NOMO-1 (cell line): ENCODE measurements around the gene RFPL2.
"Not testable (repeated sequence)": the region's sequence is repeated elsewhere in the genome, so short reads cannot be mapped to it uniquely, and the experiment has no call there.

Experiments used
- DNase-seq, 2 experiments: peaks; one replicate each; lab custom pipeline; 2025; ENCODE audit not compliant: unreplicated experiment in 2 of 2; lab: John Stamatoyannopoulos, UW

Gene RFPL2

DNA sequence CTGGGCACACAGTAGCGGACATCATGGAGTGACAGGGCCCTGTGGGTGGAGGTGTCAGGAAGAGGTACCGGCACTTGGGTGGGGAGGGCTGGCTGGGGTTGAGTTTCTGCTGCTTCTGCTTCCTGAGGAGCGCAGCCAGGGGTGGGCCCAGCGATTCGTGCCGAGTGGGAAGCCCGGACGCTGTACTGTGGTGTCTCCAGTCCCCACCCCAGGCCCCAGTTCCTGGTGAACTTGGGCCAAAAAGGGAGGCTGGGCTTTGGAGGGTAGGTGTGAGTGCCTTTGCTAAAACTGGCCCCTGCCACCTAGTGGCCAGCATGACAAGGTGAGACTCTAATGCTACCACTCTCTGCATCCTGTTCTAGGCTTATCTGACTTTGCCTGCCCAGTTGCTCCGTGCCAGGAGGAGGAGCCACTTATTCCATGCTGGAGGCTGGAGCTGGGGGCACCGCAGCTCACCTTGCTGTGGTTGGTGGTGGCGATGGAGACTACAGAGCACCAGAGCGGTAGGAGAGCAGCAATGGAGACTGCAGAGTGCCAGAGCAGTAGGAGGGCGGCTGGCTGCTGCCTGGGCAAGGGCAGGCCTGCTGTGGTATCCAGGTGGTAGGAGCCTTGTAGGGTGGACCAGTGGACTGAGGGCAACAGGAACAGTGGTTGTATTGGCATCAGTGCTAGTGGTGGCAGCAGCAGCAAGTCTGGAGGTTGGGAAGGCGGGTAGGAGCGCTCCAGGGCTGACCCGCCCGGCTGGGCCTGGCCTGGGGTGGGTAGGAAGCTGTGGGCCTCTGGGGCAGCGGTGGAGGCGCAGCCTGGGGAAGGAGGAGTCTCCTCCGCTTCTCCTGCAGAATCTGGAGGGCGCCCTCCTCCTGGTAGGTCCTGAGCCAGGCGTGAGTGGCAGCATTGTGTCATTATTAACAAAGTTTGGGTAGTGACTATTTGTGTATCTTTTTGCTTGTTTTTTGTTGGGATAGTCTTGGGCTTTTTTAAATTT, 2.2 kb upstream of the RFPL2 start:
- DNase-seq, result peak; percentile 37 to 62

DNA sequence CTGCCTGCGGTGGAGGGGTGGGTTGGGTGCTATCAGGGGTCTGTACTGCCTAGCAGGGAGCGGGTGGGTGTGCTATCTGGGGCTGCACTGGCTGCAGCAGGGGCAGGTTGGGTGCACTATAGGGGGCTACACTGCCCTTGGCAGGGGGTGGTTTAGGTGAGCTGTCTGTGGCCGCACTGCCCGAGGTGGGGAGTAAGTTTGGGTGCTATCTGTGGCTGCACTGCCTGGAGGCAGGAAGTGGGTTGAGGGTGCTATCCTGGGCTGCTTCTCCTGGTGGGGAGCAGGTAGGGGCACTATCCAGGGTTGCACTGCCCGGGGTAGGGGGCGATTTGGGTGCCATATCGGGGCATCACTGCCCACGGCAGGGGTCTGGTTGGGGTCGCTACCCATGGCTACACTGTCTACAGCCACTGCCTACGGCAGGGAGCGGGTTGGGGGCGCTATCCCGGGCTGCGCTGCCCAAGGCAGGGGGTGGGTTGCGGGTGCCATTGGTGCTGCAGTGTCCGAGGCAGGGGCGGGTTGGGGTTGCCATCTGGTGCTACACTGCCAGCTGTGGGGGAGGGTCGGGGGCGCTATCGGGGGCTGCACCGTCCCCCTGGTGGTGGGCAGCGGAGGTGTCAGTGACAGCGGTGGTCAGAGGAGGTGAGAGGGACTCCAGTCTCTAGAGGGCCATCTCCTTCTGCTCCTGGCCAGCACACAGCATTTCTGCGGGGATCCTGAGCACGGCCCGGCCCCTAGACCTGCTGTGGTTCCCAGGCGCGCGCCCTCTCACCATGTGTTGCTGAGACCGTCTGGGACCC, 1.3 kb upstream of the RFPL2 start:
- DNase-seq, result no peak

DNA sequence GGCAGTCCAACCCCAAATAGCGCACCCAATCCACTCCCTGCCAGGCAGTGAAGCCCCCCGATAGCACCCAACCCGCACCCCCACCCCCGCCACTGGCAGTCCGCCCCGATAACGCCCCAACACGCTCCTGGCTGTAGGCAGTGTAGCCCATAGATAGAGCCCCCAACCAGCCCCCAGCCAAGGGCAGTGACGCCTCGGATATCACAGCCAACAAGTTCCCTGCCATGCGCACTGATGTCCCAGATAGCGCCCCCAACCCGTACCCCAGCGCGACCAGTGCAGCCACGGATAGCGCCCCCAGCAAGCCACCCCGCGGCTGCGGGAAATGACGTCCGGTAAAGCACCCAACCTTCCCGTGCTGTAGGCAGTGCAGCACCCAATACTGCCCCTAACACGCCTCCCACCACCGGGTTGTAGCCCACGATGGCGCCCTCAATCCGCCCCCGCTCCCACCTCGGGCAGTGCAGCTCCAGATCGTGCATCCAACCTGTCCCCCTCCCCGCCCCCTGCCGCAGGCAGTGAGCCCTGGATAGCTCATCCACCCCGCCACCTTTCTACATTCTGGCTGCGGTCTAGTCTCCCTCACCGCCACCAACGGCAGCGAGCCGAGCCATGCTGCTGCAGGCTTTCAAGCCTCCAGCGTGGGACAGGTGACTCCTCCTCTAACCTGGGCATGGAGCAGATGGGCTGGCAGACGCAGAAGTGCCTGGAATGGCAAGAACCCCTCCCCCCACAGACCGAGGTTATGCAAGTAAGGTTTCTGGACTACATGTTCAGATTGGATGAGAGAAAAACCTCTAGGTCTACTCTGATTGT, 625 bp downstream of the RFPL2 start:
- no peak for DNase-seq

DNA sequence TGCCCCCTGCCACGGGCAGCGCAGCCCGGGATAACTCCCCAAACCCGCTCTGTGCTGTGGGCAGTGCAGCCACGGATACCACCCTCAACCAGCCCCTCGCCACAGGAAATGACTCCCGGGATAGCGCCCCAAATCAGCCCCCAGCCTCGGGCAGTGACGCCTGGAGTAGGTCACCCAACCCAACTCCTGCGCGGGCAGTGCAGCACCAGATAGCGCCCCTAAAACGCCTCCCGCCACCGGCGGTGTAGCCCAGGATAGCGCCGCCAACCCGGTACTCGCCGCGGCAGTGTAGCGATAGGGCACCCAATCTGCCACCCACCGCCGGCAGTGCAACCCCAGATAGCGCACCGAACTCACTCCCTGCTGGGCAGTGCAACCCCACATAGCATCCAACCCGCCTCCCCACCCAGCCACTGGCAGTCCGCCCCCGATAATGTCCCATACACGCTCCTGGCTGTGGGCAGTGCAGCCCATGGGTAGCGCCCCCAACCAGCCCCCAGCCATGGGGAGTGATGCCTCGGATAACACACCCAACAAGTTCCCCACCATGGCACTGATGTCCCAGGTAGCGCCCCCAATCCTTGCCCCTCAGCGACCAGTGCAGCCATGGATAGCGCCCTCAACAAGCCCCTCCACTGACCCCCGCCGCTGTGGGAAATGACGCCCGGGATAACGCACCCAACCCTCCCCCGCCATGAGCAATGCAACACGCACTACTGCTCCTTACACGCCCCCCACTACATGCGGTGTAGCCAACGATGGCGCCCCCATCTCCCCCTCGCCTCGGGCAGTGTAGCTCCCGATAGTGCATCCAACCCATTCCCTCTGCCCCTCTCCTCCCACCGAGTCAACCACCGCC, 1.5 kb downstream of the RFPL2 start:
- DNase-seq, result no peak

DNA sequence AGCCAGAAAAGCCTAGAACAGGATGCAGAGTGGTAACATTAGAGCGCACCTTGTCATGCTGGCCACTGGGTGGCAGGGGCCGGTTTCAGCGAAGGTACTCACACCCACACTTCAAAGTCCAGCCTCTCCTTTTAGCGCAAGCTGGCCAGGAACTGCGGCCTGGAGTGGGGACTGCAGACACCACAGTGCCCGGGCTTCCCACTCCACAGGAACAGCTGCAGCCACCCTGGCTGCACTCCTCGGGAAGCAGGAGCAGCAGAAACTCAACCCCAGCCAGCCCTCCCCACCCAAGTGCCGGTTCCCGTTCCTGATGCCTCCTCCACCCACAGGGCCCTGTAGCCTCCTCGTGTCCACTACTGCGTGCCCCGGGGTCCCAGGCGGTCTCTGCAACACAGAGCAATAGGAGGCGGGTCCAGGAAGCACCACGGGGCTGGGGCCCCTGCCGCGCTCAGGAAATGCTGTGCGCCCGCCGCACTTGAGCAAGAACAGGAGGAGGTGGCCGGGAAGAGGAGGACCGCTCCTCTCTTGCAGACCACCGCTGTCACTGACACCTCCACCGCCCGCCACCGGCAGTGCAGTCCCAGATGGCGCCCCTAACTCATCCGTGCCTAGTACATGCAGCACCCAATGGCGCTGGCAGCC, 2.2 kb downstream of the RFPL2 start:
- peak; percentile 58 to 74 for DNase-seq

DNA sequence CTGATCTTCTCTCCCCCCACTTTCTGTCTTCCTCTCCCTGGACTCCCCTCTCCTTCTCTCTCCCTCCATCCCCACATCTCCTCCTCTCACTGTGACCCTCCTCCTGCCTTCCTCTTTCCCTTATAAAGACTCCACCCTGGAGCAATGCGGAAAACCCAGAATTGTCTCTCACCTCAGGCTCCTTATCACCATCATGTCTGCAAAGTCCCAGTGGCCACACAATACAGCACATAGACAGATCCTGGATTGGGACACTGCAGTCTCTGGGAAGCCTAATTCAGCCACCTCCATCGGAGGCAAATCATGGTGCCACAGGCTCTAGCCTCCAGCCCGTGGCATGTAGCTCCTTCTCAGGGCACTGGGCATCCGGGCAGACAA, 2.7 kb downstream of the RFPL2 start:
- DNase-seq, result no peak

DNA sequence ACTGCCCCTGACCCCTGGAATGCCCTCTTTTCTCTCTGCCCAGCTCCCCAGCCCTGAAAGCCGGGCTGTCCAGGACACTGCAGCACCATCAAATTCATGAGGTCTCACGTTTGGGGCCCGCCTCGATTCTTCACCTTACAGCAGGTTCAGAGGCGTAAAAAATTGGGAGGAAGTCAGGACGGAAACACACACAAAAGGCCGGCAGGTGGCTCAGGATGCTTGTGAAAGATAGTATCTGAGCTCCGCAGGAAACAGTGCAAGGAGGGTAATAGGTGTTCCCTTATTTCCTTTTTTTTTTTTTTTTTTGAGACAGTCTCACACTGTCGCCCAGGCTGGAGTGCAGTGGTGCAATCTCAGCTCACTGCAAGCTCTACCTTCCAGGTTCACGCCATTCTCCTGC, 4.1 kb downstream of the RFPL2 start:
- DNase-seq, result peak; percentile 4 to 8

DNA sequence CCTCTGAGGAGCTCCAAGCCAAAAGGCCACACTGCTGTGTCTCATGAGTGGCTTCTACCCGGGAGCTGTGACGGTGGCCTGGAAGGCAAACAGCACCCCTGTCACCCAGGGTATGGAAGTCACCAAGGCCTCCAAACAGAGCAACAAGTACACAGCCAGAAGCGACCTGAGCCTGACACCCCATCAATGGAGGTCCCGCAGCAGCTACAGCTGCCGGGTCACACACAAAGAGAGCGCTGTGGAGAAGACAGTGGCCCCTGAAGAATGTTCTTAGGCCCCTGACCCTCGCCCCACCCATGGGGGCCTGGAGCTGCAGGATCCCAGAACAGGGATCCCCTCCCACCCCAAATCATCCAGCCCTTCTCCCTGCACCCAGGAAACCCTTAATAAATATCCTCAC, 4.9 kb downstream of the RFPL2 start:
- no peak for DNase-seq

DNA sequence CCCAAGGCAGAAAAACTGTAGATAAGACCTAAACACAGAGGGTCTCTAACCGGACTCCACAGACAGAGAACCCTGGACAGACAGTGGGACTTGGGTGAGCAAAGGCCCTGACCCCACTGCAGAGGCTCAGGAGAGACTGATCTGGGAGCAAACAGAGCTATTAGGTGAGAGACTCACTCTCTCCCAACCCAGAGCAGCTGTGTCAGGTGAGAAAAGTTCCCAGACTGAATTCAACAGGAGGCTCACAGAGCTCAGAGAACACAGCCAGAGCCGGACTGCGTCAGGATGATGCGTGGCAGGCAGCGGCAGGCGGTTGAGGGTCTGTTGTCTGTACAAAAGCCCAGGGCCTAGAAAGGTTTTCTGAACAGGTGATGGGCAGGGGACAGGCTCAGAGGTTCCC, 5.5 kb downstream of the RFPL2 start:
- DNase-seq, result no peak

DNA sequence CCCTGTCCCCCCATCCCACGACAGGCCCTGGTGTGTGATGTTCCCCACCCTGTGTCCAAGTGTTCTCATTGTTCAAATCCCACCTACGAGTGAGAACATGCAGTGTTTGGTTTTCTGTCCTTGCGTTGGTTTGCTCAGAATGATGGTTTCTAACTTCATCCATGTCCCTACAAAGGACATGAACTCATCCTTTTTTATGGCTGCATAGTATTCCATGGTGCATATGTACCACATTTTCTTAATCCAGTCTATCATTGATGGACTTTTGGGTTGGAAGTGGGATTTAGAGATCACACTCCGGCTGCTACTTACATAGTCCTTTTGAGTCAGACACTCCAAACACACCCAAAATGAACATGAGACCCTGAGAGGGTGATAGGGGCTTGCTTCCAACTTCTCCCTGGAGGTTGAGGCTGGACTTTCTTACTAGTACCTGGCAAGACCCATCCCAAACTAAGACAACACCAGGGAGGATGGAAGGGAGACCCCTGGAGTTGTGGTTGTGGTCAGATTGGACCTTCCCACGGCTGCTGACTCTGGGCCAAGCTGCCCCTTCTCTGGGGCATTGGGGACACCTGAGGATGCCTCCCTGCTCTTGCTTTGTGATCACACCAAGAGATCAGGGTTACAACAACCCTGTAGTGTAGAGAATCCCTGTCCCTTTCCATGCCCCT, 7.2 kb downstream of the RFPL2 start:
- not testable (repeated sequence) for DNase-seq

DNA sequence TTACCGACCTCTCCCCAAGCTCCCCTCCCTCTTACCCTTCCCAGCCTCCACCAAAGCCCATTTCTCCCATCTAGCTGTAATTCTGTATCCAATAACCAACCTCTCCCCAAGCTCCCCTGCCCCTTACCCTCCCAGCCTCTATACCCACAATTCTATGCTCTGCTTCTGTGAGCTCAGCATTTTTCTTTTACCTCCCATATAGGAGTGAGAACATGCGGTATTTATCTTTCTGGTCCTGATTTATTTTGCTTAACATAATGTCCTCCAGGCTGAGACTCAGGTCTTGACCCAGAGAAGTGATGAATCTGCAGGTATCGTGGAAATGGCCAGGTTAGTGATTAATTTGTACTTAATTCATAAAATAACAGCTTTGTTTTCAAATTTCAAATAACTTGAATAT, 9.0 kb downstream of the RFPL2 start:
- not testable (repeated sequence) for DNase-seq

DNA sequence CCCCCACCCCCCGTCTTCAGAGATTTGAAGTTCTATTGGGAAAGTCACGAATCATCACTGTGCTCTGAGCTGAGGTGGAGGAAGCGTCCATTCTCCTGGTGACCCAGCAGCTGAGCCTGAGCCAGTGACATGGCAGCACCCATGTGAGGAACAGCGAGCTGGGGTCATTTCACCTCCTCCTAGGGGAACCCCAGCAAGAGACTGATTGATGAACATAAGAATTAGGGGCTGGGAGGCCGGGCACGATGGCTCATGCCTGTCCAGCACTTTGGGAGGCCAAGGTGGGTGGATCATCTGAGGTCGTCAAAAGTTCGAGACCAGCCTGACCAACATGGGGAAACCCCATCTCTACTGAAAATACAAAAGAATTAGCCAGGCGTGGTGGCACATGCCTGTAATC, 11.5 kb downstream of the RFPL2 start:
- not testable (repeated sequence) for DNase-seq

DNA sequence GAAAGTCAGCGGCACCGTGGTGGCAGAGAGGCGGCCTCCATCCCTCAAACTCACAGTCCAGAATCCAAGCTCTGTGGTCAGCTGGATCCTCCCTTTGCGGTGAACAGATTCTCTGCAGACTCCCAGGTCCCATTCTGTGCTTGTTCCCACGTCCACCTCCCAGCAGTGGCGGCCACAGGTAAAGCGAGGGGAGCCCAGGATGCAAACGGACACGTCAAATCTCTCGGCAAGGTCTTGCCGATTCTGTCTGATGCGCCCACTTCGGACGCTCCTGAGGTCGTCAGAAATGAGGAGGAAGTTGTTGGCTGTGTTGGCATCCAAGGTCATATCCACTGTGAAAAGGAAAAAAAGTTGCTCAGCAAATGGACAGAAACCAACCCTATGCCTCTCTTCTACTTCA, 13.9 kb downstream of the RFPL2 start:
- DNase-seq, result not testable (repeated sequence)

DNA sequence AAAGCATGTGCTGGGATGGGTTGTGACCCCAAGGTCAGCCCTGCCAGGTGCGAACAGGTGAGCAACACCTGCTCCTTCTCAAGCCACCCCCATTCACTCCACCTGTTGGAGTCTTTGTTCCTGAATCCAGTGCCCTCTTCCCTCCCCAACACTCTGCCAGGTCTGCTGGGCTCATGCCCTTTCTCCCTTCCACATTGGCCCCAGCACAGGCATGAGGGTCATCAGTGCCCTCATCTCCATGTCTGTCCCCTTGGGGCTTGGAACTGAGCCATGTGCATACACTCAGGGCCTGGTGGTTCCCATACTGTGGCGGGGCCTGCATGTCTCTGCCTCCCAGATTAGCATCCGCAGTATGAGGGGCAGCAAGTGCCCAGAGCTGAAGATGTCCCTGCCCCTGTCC, 19.1 kb downstream of the RFPL2 start:
- DNase-seq, result no peak

DNA sequence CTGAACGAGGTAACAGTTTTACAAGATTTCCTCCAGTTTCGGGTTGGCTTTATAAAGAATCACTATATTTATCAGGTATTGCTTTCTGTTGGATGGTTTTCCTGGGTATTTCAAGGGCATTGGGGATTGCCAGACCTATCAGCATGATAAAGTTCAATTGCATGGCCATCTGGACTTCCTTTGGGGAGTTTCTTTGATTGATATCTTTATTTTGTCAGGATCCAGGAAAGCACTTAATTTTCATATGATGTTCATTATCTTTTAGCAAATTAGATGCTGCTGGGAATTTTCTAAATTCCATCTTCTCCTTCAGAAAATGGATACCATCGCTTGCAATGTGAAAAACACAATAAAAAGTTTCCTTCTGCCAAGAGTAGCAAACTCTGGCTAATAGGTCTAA, 21.2 kb downstream of the RFPL2 start:
- no peak for DNase-seq

DNA sequence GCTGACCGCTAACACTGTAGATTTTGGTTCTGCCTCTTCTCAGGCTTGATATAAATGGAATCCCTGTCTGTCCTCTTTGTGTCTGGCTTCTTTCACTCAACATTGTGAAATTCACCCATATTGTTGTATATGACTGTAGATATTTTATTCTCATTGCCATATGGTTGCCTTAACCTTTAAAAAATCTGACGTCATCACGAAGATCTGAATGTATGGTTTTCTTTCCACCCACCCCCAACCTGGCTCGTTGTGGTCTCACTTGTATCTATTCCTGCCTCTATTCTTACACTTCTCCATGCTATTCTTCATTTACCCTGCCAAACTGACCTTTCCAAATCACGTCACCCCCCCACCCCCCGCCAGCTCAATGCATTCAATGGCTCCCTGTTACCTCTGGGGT, 23.8 kb downstream of the RFPL2 start:
- DNase-seq, result no peak

DNA sequence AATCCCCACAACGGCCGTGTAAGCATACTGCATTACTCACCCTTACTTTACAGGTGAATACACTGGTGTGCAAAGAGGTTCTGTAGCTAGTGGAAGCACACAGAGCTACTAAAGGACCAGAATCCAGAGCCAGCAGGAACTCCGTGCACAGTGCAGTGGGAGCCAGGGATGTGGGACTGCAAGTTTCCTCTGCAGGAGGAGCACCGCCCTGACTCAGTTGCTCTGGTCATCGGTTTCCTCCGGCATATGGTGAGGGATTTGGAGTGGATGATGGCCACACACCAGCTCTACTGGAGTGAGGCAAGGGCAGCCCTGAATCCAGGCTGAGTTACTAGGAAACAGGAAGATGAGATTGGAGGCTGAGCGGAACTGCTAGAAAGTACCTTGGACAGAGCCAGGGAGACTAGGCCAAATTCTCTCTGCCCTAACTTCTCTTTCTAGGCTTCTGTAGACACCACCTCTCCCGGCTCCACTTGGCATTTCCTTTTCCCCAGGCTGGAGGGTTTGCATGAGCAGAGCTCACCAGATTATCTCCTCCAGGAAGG, 27.6 kb downstream of the RFPL2 start:
- DNase-seq, result no peak

DNA sequence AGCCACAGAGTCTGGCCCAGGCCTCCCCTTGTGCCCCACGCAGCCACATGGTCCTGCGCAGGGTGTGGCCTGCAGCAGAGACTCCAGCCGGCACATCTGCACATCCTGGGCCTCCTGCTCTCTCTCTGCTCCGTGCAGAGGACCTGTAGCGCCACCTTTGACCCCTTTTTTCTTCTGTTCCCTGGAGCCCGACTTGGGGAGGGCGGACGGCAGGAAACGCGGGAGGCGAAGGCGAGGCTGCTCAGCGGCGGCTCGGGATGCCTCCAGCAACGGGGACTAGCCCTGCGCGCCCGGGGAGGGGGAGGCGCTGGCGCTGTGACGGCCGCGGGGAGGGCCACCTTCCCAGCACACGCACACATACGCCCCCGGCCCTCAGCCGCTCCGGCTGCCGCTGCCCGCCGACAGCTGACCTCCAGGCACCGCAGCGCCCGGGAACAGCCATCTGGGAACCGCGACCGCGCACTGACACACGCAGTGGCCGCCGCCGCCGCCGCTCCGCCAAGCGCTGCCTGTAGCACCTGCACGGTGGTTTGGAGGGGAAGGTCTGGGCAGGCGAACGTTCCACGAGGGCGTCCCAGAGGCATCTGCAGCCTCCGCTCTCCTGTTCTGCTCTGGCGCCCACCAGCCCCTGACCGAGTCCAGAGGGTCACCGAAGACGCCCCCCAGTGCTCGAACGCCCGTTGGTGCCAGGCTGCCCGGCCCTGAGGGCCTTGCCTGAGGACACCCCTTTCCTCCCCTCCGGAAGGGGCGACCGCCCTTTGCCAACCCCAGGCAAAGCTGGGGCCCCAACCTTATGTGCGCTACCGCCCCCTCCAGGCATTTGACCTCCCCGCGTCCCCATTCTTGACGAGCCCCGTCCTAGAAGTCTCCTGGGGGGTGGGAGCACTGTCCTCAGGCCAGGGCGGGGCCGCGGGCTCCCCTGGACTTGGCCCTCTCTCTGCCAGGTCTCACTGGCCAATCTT, 28.9 kb downstream of the RFPL2 start:
- no peak for DNase-seq
